H1 (cell line): ENCODE data around the gene SETD9. TPM values are rescaled to one million over a fixed set of nuclear protein-coding genes. Genes with fewer than 3 reads are reported as not detected.

Source experiments
- CTCF ChIA-PET: fragments of 300-600 bp; sonication (Branson Sonifier 250); formaldehyde crosslinking; loops from one replicate; lab custom pipeline; 2021; ENCODE audit not compliant: partially characterized antibody; lab: Charles Lee
- POLR2A ChIA-PET: fragments of 300-600 bp; sonication (Branson Sonifier 250); formaldehyde crosslinking; loops from one replicate; lab custom pipeline; 2021; ENCODE audit warnings: inconsistent platforms; ENCODE audit not compliant: partially characterized antibody; lab: Charles Lee
- DNase-seq, 2 experiments: peaks; one replicate each; pipeline versions ENCODE4 v3.0.0 to v3.0.0-alpha.2; 2010 to 2022; ENCODE audit warnings: low spot score in 2 of 2, low read depth in 1 of 2, mixed read lengths in 1 of 2
- FAIRE-seq: peaks from 2 replicates; lab custom pipeline; 2011; peaks lifted over from hg19 to GRCh38; lab: Jason Lieb, UNC
- H2AFZ ChIP-seq: 2 replicates; pipeline ENCODE4 v1.8.1; 2012; ENCODE audit warnings: low read length, inconsistent platforms
- H2AK5ac ChIP-seq: 2 replicates; pipeline ENCODE4 v1.6.1; 2013; ENCODE audit warnings: low read depth, low read length
- H2BK120ac ChIP-seq: replicated peaks from 2 replicates; pipeline ENCODE3; 2013; ENCODE audit warnings: low read depth, low read length, inconsistent platforms
- H2BK12ac ChIP-seq: 2 replicates; pipeline ENCODE4 v1.6.1; 2013; ENCODE audit warnings: low read depth, low read length
- H2BK15ac ChIP-seq: 2 replicates; pipeline ENCODE4 v1.6.1; 2013; ENCODE audit warnings: low read length
- H2BK20ac ChIP-seq: 2 replicates; pipeline ENCODE4 v1.6.1; 2013; ENCODE audit warnings: low read length
- H2BK5ac ChIP-seq: 2 replicates; pipeline ENCODE4 v1.6.1; 2013; ENCODE audit warnings: low read depth, low read length
- H3K14ac ChIP-seq: 2 replicates; pipeline ENCODE4 v1.6.1; 2013; ENCODE audit warnings: inconsistent platforms; ENCODE audit not compliant: insufficient read length
- H3K18ac ChIP-seq: 2 replicates; pipeline ENCODE4 v1.6.1; 2013; ENCODE audit warnings: low read length; ENCODE audit errors: extremely low read depth
- H3K23ac ChIP-seq: 2 replicates; pipeline ENCODE4 v1.6.1; 2013; ENCODE audit warnings: inconsistent platforms; ENCODE audit not compliant: insufficient read length
- H3K23me2 ChIP-seq: 2 replicates; pipeline ENCODE4 v1.6.1; 2013; ENCODE audit warnings: low read depth, low read length
- H3K27ac ChIP-seq: 2 replicates; pipeline ENCODE4 v1.6.1; 2011; ENCODE audit warnings: low read depth, low read length, inconsistent platforms
- H3K27me3 ChIP-seq, 4 experiments: replicated peaks in 1 of 4; 1 replicate in 1 of 4; 2 replicates in 3 of 4; pipeline versions ENCODE4 v1.6.1 to v1.8.1; 2011 to 2013; ENCODE audit warnings: low read length in 3 of 4, mild to moderate bottlenecking in 3 of 4, inconsistent platforms in 2 of 4, mixed read lengths in 2 of 4, moderate library complexity in 1 of 4; ENCODE audit not compliant: control insufficient read depth in 3 of 4, insufficient read depth in 3 of 4; ENCODE audit errors: extremely low read depth in 1 of 4
- H3K36me3 ChIP-seq, 4 experiments: 2 replicates each; pipeline versions ENCODE4 v1.6.1 to v1.8.1; 2011 to 2013; ENCODE audit warnings: mild to moderate bottlenecking in 4 of 4, low read length in 3 of 4, moderate library complexity in 2 of 4, control low read depth in 1 of 4, inconsistent platforms in 1 of 4; ENCODE audit not compliant: insufficient read depth in 4 of 4, control insufficient read depth in 2 of 4
- H3K4ac ChIP-seq: replicated peaks from 2 replicates; pipeline ENCODE3; 2013; ENCODE audit warnings: low read length, low read depth, mixed read lengths, inconsistent platforms; ENCODE audit not compliant: insufficient read length
- H3K4me1 ChIP-seq, 4 experiments: replicated peaks in 1 of 4; 1 replicate in 1 of 4; 2 replicates in 3 of 4; pipeline versions ENCODE4 v1.6.1 to v1.8.1; 2011 to 2013; ENCODE audit warnings: low read length in 3 of 4, inconsistent platforms in 2 of 4, mixed read lengths in 1 of 4; ENCODE audit not compliant: insufficient read depth in 4 of 4, control insufficient read depth in 3 of 4
- H3K4me2 ChIP-seq, 2 experiments: 2 replicates each; pipeline versions ENCODE4 v1.6.1 to v1.8.1; 2011 to 2013; ENCODE audit warnings: low read depth in 2 of 2, low read length in 2 of 2, control low read depth in 1 of 2, inconsistent platforms in 1 of 2, mild to moderate bottlenecking in 1 of 2; ENCODE audit not compliant: insufficient read depth in 1 of 2
- H3K4me3 ChIP-seq, 4 experiments: fragments of 200-600, 300-600 bp in 1 of 4; sonication (generic), shearing (Covaris generic), sonication (Bioruptor Twin) in 1 of 4; 2 replicates each; pipeline versions ENCODE4 v1.5.1 to v1.8.1; 2011 to 2016; ENCODE audit warnings: low read length in 4 of 4, low read depth in 3 of 4, control low read depth in 2 of 4, inconsistent platforms in 2 of 4, mild to moderate bottlenecking in 2 of 4, mixed read lengths in 1 of 4, moderate library complexity in 1 of 4; ENCODE audit not compliant: insufficient read depth in 2 of 4; ENCODE audit errors: extremely low read depth in 1 of 4
- H3K56ac ChIP-seq: replicated peaks from 2 replicates; pipeline ENCODE3; 2013; ENCODE audit warnings: low read depth, mild to moderate bottlenecking, mixed read lengths, low read length, inconsistent platforms; ENCODE audit not compliant: insufficient read length
- H3K79me1 ChIP-seq: 2 replicates; pipeline ENCODE4 v1.6.1; 2013; ENCODE audit warnings: low read depth, low read length, control low read depth
- H3K79me2 ChIP-seq, 2 experiments: 2 replicates each; pipeline versions ENCODE4 v1.6.1 to v1.8.1; 2012 to 2013; ENCODE audit warnings: low read length in 2 of 2, mild to moderate bottlenecking in 2 of 2, inconsistent platforms in 1 of 2; ENCODE audit not compliant: insufficient read depth in 2 of 2, control insufficient read depth in 1 of 2
- H3K9ac ChIP-seq, 4 experiments: replicated peaks in 1 of 4; 1 replicate in 1 of 4; 2 replicates in 3 of 4; pipeline versions ENCODE4 v1.6.1 to v1.8.1; 2011 to 2013; ENCODE audit warnings: low read depth in 3 of 4, low read length in 3 of 4, control low read depth in 2 of 4, mild to moderate bottlenecking in 2 of 4, moderate library complexity in 2 of 4, inconsistent platforms in 1 of 4; ENCODE audit errors: extremely low read depth in 1 of 4
- H3K9me3 ChIP-seq, 2 experiments: 2 replicates each; pipeline versions ENCODE4 v1.6.1 to v1.8.1; 2012 to 2013; ENCODE audit warnings: mild to moderate bottlenecking in 2 of 2, moderate library complexity in 2 of 2, control low read depth in 1 of 2, inconsistent platforms in 1 of 2, low read depth in 1 of 2, low read length in 1 of 2, mixed read lengths in 1 of 2; ENCODE audit not compliant: insufficient read depth in 2 of 2
- H4K20me1 ChIP-seq, 2 experiments: replicated peaks in 1 of 2; 2 replicates each; pipeline versions ENCODE3 to v1.8.1; 2011 to 2013; ENCODE audit warnings: inconsistent platforms in 2 of 2, low read length in 2 of 2, mild to moderate bottlenecking in 1 of 2; ENCODE audit not compliant: insufficient read depth in 2 of 2, control insufficient read depth in 1 of 2
- H4K5ac ChIP-seq: 2 replicates; pipeline ENCODE4 v1.6.1; 2013; ENCODE audit warnings: low read length, low read depth, mixed read lengths, inconsistent platforms; ENCODE audit not compliant: insufficient read length
- H4K8ac ChIP-seq: 2 replicates; pipeline ENCODE4 v1.8.0; 2013; ENCODE audit warnings: mild to moderate bottlenecking, moderate library complexity, low read length, inconsistent platforms; ENCODE audit not compliant: insufficient read depth; ENCODE audit errors: extremely low read depth
- H4K91ac ChIP-seq: replicated peaks from 2 replicates; pipeline ENCODE3; 2013; ENCODE audit warnings: low read length, mixed read lengths, inconsistent platforms; ENCODE audit not compliant: insufficient read length
- PHF8 ChIP-seq: fragments of 200-600 bp; sonication (generic); conservative IDR thresholded peaks from 2 replicates; pipeline ENCODE4 v1.7.1; 2012; ENCODE audit warnings: low read depth, mild to moderate bottlenecking, inconsistent platforms, low read length, moderate library complexity
- WGBS, 2 experiments: shearing (Covaris generic) in 1 of 2; methylation state at CpG; one replicate each; pipeline versions ENCODE4 v1.1.6 to v1.1.7; 2013 to 2015; ENCODE audit warnings: low lambda C conversion rate in 2 of 2, mixed read lengths in 2 of 2, inconsistent platforms in 1 of 2, low coverage in 1 of 2, missing lambda C conversion rate in 1 of 2; ENCODE audit not compliant: insufficient replicate concordance in 2 of 2, insufficient coverage in 1 of 2, insufficient read length in 1 of 2; ENCODE audit errors: extremely low coverage in 1 of 2, missing lambda C conversion rate in 1 of 2; 5-methylcytosine and 5-hydroxymethylcytosine counted together
- polyA plus RNA-seq, 7 experiments: library from polyadenylated mRNA; depleted of rRNA in 3 of 7; stranded (reverse) in 5 of 7; unstranded in 2 of 7; fragments of >200 nt in 5 of 7; fragments of 200-250 nt in 2 of 7; gene quantifications; 1 replicate in 5 of 7; 2 replicates in 1 of 7; 4 replicates in 1 of 7; pipeline versions ENCODE4 v1.2.1 to v1.2.3, GENCODE V29; 2011 to 2013; ENCODE audit warnings: missing spikeins in 2 of 7, mixed read lengths in 2 of 7
- total RNA-seq: library from RNA; stranded (reverse); fragmentation: NEBNext Ultra II Directional; extraction: Animal tissue kit (Norgen Biotek cat#: 25700); gene quantifications from 2 replicates; pipeline ENCODE4 v1.2.1, GENCODE V29; 2021

Gene SETD9
- total and polyA plus RNA-seq, 2 of the 8 experiments (the other 6 are each of a cell fraction or from before 2014, with no cell fraction given) = 4.5 to 11.9 TPM

- Histone ChIP-seq H3K9ac (no peak overlapping the region), H3K79me1 (no peaks in the 10 kb centered on the region), H3K79me2 (no peaks in the 10 kb centered on the region), H4K5ac (no peak overlapping the region), H2BK12ac (no peak overlapping the region), H2BK120ac (no peak overlapping the region), H3K27me3 (no peaks in the 10 kb centered on the region), H3K4me1 (no peaks in the 10 kb centered on the region), H2BK15ac (no peak overlapping the region)
- 95% methylated on average over 3 of the region's 3 CpGs; no CpG with 5 or more reads in 1 of the 2 experiments for WGBS, 2 experiments
- TF ChIP-seq PHF8 = no peak
- TF ChIP-seq, all 59 proteins: peak for 0
- Histone ChIP-seq H2AK5ac (no peak overlapping the region), H4K8ac (no peak overlapping the region), H2AFZ (no peak overlapping the region), H3K27ac (no peak overlapping the region), H2BK20ac (no peak overlapping the region), H3K36me3 (peaks cover 0 to 7% (median 1%) of the 10 kb centered on the region in 4 experiments; a peak in 3 of 8 replicates), H3K4me3 (no peak overlapping the region), H3K56ac (no peak overlapping the region), H3K23me2 (no peaks in the 10 kb centered on the region), H2BK5ac (no peak overlapping the region), H3K4ac (no peak overlapping the region), H3K18ac (no peak overlapping the region), H4K91ac (no peak overlapping the region), H4K20me1 (no peaks in the 10 kb centered on the region), H3K23ac (no peak overlapping the region), H3K4me2 (no peak overlapping the region), H3K14ac (no peak overlapping the region), H3K9me3 (no peaks in the 10 kb centered on the region)
- CTCF ChIA-PET = interaction anchor here (1.2 to 1.5 kb wide), 3 partner anchors 107 to 609 kb away, joined by 4 read pairs; no protein-coding TSS in a partner anchor
- DNase-seq (no peak), FAIRE-seq (no peak)
- POLR2A ChIA-PET = interaction anchor here (0.6 kb wide), 1 partner anchor 25 kb away, joined by 4 read pairs; no protein-coding TSS in a partner anchor
These were observed 36.3 kb upstream of the SETD9 start for GRCh38 chr5:56873056-56873455.
